Measurements from ENCODE around the gene STK25.
A peak's percentile ranks its signal among the peaks of the same experiment; 100 is the strongest.
"Not testable (repeated sequence)": the region's sequence is repeated elsewhere in the genome, so short reads cannot be mapped to it uniquely, and the experiment has no call there.

STK25 gene

DNA sequence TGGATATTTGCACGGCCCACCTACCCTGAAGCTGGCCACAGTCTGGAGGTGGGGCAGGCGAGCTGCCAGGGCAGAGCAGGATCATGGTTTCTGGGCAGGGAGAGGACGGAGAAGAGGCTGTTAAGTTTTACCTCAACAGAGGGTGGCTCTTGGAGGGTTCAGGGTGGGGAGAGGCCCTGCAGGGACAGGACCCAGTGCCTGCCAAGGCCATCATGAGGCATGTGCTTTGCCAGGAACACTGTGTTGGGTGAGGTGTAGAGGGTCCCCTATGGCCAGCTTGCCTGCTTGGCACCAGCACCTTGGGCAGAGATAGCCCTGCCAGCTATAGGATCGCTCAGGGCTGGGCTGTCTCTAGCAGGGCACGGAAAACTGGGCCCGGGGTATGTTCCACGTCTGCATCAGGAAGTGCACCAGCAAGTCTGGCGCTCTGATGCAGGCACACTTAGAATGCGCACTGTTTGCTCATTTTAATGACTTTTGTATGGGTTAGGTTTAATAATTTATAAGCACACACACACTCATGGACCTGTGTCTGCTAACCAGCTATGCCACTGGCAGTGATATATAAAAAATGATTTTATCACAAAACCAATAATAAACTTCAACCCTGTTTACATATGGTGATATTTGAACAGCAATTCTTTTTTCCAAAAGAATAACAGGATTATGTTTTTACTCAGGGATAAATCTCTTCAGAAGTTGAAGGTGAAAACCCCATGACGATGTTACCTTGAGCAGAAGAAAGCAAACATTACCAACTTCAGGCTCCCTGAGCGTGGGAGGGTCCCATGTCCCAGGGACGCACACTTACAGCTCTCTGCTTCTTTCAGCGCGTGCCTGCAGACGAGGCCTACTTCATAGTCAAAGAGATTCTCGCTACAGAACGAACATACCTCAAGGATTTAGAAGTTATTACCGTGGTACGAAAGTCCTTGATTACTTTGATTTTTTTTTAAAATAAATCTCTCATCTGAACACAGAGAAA is 46.4 kb downstream of the STK25 start:
- POLR2A ChIA-PET (ENCODE audit: low non-redundant PET) = no interaction called here
- no peak for DNase-seq (ENCODE audit: low spot score)
- CTCF ChIA-PET = interaction anchor here (0.5 kb wide), 1 partner anchor 410 kb away, joined by 3 read pairs; no protein-coding TSS in a partner anchor
- no peak for TF ChIP-seq CTCF (conservative IDR thresholded peaks at IDR 0.05; ENCODE audit: low read depth)
- H3K27ac ChIP-seq = no peak overlapping the region

- CTCF ChIA-PET = interaction anchor here (0.6 to 0.7 kb wide), 3 partner anchors 33 to 109 kb away, joined by 3 read pairs; no protein-coding TSS in a partner anchor
- no peak for DNase-seq (ENCODE audit: low spot score)
- no peak for TF ChIP-seq CTCF (conservative IDR thresholded peaks at IDR 0.05; ENCODE audit: low read depth)
- POLR2A ChIA-PET (ENCODE audit: low non-redundant PET) = no interaction called here
- 0 out of 2 replicates have a peak overlapping the region, but pooled peaks have one; percentile 14 for H3K27ac ChIP-seq
Measured at GRCh38 chr2:241460631-241461030, 47.8 kb downstream of the STK25 start.

GRCh38 chr2:241459520-241459919 is 48.9 kb downstream of the STK25 start:
- TF ChIP-seq CTCF (conservative IDR thresholded peaks at IDR 0.05; ENCODE audit: low read depth) = no peak
- ChIA-PET POLR2A (ENCODE audit: low non-redundant PET) (no interaction called here), CTCF (no interaction called here)
- DNase-seq (ENCODE audit: low spot score) = no peak
- H3K27ac ChIP-seq = no peak overlapping the region

- DNase-seq (ENCODE audit: low spot score) = no peak
- ChIA-PET CTCF (no interaction called here), POLR2A (ENCODE audit: low non-redundant PET) (no interaction called here)
- no peak overlapping the region for H3K27ac ChIP-seq
- no peak for TF ChIP-seq CTCF (conservative IDR thresholded peaks at IDR 0.05; ENCODE audit: low read depth)
Measured at GRCh38 chr2:241458687-241459086, 49.7 kb downstream of the STK25 start.

GRCh38 chr2:241456546-241456945 is 51.8 kb downstream of the STK25 start:
- ChIA-PET POLR2A (ENCODE audit: low non-redundant PET) (no interaction called here), CTCF (no interaction called here)
- no peak for DNase-seq (ENCODE audit: low spot score)
- H3K27ac ChIP-seq = no peak overlapping the region
- no peak for TF ChIP-seq CTCF (conservative IDR thresholded peaks at IDR 0.05; ENCODE audit: low read depth)

GRCh38 chr2:241454837-241455485 is 53.4 kb downstream of the STK25 start:
- H3K27ac ChIP-seq = no peak overlapping the region
- ChIA-PET CTCF (no interaction called here), POLR2A (ENCODE audit: low non-redundant PET) (no interaction called here)
- no peak for DNase-seq (ENCODE audit: low spot score)
- TF ChIP-seq CTCF (conservative IDR thresholded peaks at IDR 0.05; ENCODE audit: low read depth) = no peak

GRCh38 chr2:241453919-241454318 is 54.5 kb downstream of the STK25 start:
- CTCF ChIA-PET; POLR2A ChIA-PET (ENCODE audit: low non-redundant PET): not testable (repeated sequence)

More at GRCh38 chr2:241453919-241454318, 54.5 kb downstream of the STK25 start:
- H3K27ac ChIP-seq; DNase-seq (ENCODE audit: low spot score): not testable (repeated sequence)

Measured in RWPE1 (cell line).